Hindlimb muscle (tissue), 1 donor: ENCODE results near the gene MCC. TPM values are rescaled to one million over a fixed set of nuclear protein-coding genes. Genes with fewer than 3 reads are reported as not detected.

Source experiments
- DNase-seq: peaks from one replicate; pipeline ENCODE4 v3.0.0-alpha.2; 2013
- polyA plus RNA-seq: library from polyadenylated mRNA; unstranded; fragments of 120-200 nt; gene quantifications from one replicate; pipeline ENCODE4 v1.2.1, GENCODE V29; 2013; ENCODE audit not compliant: insufficient read length

The MCC gene
- polyA plus RNA-seq: 17.8 TPM

DNA sequence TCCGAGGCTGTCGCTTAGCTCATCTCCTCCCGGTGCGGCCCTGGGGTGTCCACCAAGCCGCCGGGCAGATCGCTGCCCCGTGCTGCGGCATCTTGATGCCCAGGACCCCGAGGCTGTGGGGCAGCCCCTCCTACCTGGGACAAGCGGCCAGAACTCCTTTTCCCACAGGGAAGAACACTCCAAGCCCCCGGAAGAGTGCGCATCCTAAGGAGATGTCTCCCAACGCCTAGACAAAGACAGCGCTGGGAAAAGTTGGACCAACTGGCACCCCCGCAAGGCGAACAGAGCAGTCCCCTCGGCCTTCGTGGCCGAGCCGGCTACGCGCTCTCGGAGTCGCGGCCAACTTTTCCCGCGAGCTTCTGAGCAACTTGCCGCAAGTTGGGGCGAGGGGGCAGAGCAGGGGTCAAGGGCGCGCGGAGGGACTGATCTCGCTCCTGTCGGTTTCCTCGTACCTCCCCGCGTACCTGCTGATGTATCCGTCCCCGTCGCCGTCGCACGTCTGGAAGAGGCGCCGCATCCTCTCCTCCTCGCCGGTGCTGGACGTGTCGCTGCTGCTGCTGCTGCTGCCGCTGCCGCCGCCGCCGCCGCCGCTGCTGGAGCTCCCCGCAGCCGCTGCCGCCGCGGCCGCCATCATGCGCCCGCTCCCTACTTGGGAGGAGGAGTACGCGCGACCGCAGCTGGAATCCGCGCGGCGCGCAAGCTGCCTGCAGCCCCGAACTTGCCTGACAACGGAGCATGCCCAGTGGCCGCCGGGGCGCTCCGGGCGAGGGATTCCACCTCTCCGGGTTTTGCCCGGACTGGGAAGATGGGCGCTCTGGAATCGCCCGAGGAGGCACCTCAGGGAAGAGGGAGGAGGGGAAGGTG is at the start of gene MCC:
TSS of gene MCC (minus strand) at position 673 of the 864 bp plus-strand sequence.
- DNase-seq: peak; percentile 72

- DNase-seq: no peak
Measured at GRCh38 chr5:113531481-113532159, 43.4 kb upstream of the MCC start.

DNA sequence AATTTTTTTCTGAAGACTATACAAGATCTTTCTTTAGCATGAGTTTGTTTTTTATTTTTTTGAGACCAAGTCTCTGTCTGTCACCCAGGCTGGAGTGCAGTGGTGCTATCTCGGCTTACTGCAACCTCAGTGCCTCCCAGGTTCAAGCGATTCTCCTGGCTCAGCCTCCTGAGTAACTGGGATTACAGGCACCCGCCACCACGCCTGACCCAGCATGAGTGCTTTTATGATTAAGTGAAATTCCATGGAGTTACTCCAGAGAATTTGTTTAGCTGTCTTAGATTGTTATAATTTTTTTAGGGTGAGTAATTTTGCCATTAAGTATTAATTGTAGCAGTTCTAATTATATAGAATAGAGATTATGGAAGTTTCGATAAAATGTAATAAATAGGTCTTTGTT is 39.5 kb upstream of the MCC start:
- DNase-seq: no peak

DNA sequence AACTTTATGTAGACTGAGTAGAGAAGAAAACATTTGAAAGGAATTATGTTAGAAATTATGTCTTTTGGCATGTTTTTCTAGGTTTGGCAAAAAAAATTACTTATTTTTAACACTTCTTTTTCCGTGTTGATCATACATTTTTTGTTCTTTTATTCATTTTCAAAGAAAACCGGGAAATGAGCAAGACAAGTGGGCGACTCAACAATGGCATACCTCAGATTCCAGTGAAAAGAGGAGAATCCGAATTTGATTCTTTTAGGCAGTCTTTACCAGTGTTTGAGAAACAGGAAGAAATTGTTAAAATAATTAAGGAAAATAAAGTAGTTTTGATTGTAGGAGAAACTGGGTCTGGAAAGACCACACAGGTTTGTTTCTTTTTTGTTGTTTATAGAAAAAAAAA is 38.2 kb upstream of the MCC start:
- no peak for DNase-seq

GRCh38 chr5:113524927-113525326 is 36.7 kb upstream of the MCC start:
- DNase-seq: no peak

DNA sequence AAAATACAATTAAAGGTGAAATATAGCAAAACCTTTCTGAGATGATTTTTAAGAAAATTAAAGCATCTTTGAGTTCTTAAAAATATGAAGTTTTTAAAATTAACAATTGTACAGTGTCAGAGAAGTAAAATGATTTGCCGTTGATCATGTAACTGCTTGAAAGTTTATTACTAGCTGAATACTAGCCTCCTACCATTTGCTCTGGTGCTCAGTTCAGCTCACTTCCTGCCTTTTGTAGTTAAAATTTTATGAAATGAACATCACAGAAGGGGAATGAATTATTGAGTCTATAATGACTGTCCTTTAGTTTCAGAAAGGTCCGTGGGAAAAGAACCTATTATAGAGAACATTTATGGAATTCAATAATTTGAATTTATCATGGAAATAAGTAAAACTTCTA is 34.9 kb upstream of the MCC start:
- no peak for DNase-seq

GRCh38 chr5:113520899-113521298 is 32.6 kb upstream of the MCC start:
- DNase-seq: no peak

DNA sequence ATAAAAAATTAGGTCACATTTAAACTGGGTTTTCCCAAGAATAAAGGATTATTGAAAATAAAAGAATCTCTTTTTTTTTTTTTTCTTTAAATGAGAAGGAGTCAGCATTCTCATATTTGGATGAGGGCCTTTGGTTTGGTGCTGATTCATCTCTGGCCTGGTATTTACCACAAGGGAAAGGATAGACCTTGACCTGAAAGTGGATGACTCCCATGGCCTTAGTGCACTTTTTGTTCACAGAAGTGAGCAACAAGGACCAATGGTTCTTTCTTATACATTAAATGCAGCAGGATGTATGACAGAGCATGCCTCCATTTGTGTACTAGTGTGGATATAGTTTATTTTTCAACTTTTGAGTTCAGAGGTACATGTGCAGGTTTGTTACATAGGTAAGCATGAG is 32.2 kb upstream of the MCC start:
- no peak for DNase-seq

- DNase-seq: no peak
Measured at GRCh38 chr5:113519412-113519811, 31.2 kb upstream of the MCC start.

- DNase-seq: no peak
Measured at GRCh38 chr5:113518884-113519283, 30.6 kb upstream of the MCC start.

- DNase-seq: peak; percentile 27
Measured at GRCh38 chr5:113514289-113514635, 26.0 kb upstream of the MCC start.

- DNase-seq: peak; percentile 90
Measured at GRCh38 chr5:113513384-113514288, 25.4 kb upstream of the MCC start, which contains the start of gene YTHDC2. Gene YTHDC2, plus strand, starts transcription at chr5:113513694. Its CDS starts 202 bp downstream, at chr5:113513896.

DNA sequence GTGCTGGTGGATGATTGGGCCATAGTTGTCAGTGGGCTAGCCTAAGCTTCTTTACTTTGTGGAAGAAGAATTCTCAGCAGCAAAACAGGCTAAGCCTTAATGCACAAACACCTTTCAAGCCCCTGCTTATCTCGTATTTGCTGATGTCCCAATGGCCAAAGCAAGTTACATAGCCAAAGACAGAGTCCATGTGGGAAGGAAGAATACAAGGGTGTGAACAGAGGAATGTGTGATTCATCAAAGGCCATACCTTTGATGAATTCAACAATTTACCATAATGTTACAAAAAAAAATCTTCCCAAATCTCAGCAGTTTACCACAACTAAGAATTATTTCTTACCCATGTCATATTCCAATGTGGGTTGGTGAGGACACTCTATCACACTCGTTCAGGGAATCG is 24.1 kb upstream of the MCC start:
- no peak for DNase-seq

- peak; percentile 21 for DNase-seq
Measured at GRCh38 chr5:113510836-113511451, 22.7 kb upstream of the MCC start.

DNA sequence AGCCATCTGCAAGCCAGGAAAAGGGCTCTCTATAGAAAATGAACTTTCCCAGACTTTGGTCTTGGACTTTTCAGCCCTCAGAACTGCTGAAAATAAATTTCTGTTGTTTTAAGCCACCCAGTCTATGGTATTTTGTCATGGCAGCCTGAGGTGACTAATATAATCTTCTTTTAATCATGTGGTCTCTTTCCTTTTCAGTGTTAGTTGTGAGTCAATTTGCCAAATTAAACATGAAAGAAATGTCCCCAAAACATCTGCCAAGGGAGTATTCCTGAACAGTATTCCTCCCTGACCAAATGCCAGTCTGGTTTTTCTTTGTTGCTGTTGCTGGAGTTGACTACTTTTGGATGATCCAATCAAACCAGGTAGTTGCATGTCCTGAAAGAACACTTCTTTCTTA is 20.5 kb upstream of the MCC start:
- DNase-seq: no peak

DNA sequence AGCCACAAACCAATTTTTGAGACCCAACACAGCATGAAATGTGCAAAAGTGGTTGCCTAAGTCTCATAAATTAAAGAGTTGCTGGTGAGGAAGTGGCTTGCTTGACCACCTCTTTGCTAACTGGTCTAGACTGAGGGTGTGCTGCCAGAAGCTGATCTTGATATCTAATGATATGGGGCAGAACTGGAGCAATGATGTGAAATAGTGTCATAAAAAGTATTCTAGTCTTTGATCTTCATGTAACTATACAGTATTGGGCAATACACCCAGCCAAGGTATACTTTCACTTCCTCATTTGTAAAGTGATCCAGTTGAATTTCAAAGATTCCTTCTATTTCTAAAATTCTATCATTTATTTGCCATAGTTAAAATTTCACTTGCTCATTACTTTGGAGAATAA is 19.3 kb upstream of the MCC start:
- no peak for DNase-seq

DNA sequence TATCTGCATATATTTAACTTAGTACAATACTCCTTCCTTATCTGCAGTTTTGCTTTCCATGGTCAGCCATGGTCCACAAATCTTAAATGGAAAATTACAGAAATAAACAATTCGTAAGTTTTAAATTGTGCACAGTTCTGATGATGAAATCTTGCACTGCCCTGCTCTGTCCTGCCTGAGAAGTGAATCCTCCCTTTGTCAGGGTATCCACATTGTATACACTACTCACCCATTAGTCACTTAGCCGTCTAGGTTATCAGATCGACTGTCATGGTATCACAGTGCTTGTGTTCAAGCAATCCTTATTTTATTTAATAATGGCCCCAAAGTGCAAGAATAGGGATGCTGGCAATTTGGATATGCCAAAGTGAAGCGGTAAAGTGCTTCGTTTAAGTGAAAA is 16.9 kb upstream of the MCC start:
- DNase-seq: no peak

- DNase-seq: no peak
Measured at GRCh38 chr5:113503146-113503545, 14.9 kb upstream of the MCC start.

GRCh38 chr5:113502073-113502472 is 13.8 kb upstream of the MCC start:
- no peak for DNase-seq

- no peak for DNase-seq
Measured at GRCh38 chr5:113495422-113495841, 7.2 kb upstream of the MCC start.

- DNase-seq: no peak
Measured at GRCh38 chr5:113493446-113493845, 5.2 kb upstream of the MCC start.

- DNase-seq: no peak
Measured at GRCh38 chr5:113491022-113491421, 2.8 kb upstream of the MCC start.

DNA sequence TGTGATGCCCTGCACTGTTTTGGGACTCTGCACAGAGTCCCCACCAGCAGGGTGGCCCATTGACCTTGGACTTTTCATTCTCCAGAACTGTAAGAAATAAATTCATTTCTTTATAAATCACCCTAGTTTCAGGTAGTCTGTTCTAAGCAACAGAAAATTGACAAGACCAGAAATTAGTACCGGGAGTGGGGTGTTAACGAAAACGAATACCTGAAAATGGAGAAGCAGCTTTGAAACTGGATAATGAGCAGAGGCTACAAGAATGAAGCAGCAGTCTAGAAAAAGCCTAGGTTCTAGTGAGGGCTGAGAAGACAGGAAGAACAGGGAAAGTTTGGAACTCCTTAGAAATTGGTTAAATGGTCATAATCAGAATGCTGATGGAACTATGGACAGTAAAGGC is 2.1 kb upstream of the MCC start:
- DNase-seq: no peak
